HCT116 (cell line): ENCODE results near the gene PAX5. TPM values are rescaled to one million over a fixed set of nuclear protein-coding genes. Genes with fewer than 3 reads are reported as not detected.

ENCODE experiments used
- ATAC-seq: fragments of 200-7000 bp; cut with Tn5 transposase; 2 replicates; pipeline ENCODE4 v1.9.1; 2020; ENCODE audit warnings: mild to moderate bottlenecking, moderate library complexity
- BruUV-seq: library from RNA; stranded (reverse); fragments of 400-500 nt; replicated peaks from 2 replicates; lab custom pipeline; 2021; lab: Mats Ljungman, UMichigan
- CTCF ChIA-PET: fragments of 300-600 bp; sonication (Branson Sonifier 250); formaldehyde crosslinking; loops from one replicate; lab custom pipeline; 2021; ENCODE audit warnings: antibody characterized with exemption; lab: Charles Lee
- POLR2A ChIA-PET: fragments of 300-600, 350-600 bp; sonication (Branson Sonifier 250); formaldehyde crosslinking; loops from one replicate; lab custom pipeline; 2021; ENCODE audit warnings: antibody characterized with exemption; lab: Charles Lee
- RAD21 ChIA-PET, 2 experiments: fragments of 300-600 bp; sonication (Branson Sonifier 250); formaldehyde crosslinking; loops; one replicate each; lab custom pipeline; 2023; ENCODE audit warnings: low total read pairs in 2 of 2; ENCODE audit not compliant: uncharacterized antibody in 2 of 2, unreplicated experiment in 2 of 2, low non-redundant PET in 1 of 2; lab: Charles Lee
- DNase-seq: peaks from one replicate; pipeline ENCODE4 v3.0.0-alpha.2; 2010; ENCODE audit warnings: low read depth, low spot score
- H2AFZ ChIP-seq: fragments of 200-600 bp; shearing (Covaris generic), sonication (generic); 2 replicates; pipeline ENCODE4 v1.6.1; 2017; ENCODE audit warnings: low read depth, mixed run types, mixed read lengths, antibody characterized with exemption, low read length; ENCODE audit not compliant: poor library complexity, severe bottlenecking
- H3K27ac ChIP-seq: 2 replicates; pipeline ENCODE4 v1.5.1; 2012; ENCODE audit warnings: low read depth, low read length
- H3K27me3 ChIP-seq: fragments of 200-600 bp; sonication (generic); 2 replicates; pipeline ENCODE4 v1.6.1; 2016; ENCODE audit warnings: mixed run types, low read length, mixed read lengths; ENCODE audit not compliant: insufficient read depth
- H3K36me3 ChIP-seq, 2 experiments: fragments of 200-500 bp in 1 of 2; fragments of 200-600 bp in 1 of 2; sonication (Bioruptor generic) in 1 of 2; sonication (generic) in 1 of 2; 2 replicates each; pipeline versions ENCODE4 v1.5.1 to v1.6.1; 2014 to 2016; ENCODE audit warnings: low read length in 2 of 2, inconsistent platforms in 1 of 2, mixed read lengths in 1 of 2, mixed run types in 1 of 2; ENCODE audit not compliant: insufficient read depth in 2 of 2, control insufficient read depth in 1 of 2
- H3K4me1 ChIP-seq, 2 experiments: fragments of 200-600 bp in 1 of 2; sonication (generic) in 1 of 2; 2 replicates each; pipeline versions ENCODE4 v1.5.1 to v1.6.1; 2012 to 2017; ENCODE audit warnings: low read length in 2 of 2, inconsistent platforms in 1 of 2, mild to moderate bottlenecking in 1 of 2, mixed read lengths in 1 of 2, mixed run types in 1 of 2, moderate library complexity in 1 of 2; ENCODE audit not compliant: insufficient read depth in 2 of 2, control insufficient read depth in 1 of 2
- H3K4me2 ChIP-seq: fragments of 200-600 bp; sonication (generic); 2 replicates; pipeline ENCODE4 v1.6.1; 2017; ENCODE audit warnings: mixed run types, low read length, mixed read lengths
- H3K4me3 ChIP-seq, 2 experiments: fragments of 200-600 bp in 1 of 2; sonication (generic) in 1 of 2; replicated peaks in 1 of 2; 2 replicates each; pipeline ENCODE4 v1.5.1; 2011 to 2016; ENCODE audit warnings: low read length in 2 of 2, control low read depth in 1 of 2, low read depth in 1 of 2, mild to moderate bottlenecking in 1 of 2, mixed read lengths in 1 of 2, mixed run types in 1 of 2
- H3K79me2 ChIP-seq: fragments of 200-600 bp; sonication (generic); 2 replicates; pipeline ENCODE4 v1.6.1; 2017; ENCODE audit warnings: mild to moderate bottlenecking, mixed run types, low read length, moderate library complexity, mixed read lengths; ENCODE audit not compliant: insufficient read depth
- H3K9ac ChIP-seq: fragments of 200-600 bp; sonication (generic); 2 replicates; pipeline ENCODE4 v1.6.1; 2016; ENCODE audit warnings: low read length, mixed read lengths
- H3K9me2 ChIP-seq: fragments of 200-600 bp; sonication (generic), shearing (Covaris generic); 2 replicates; pipeline ENCODE4 v1.6.1; 2017; ENCODE audit warnings: mixed run types, mild to moderate bottlenecking, moderate library complexity; ENCODE audit not compliant: insufficient read depth
- H3K9me3 ChIP-seq, 2 experiments: fragments of 200-500 bp in 1 of 2; fragments of 200-600 bp in 1 of 2; sonication (Bioruptor generic) in 1 of 2; sonication (generic) in 1 of 2; 2 replicates each; pipeline ENCODE4 v1.6.1; 2014 to 2017; ENCODE audit warnings: low read length in 2 of 2, mixed read lengths in 2 of 2, inconsistent platforms in 1 of 2, low read depth in 1 of 2, mild to moderate bottlenecking in 1 of 2, mixed run types in 1 of 2, moderate library complexity in 1 of 2; ENCODE audit not compliant: control insufficient read depth in 1 of 2, insufficient read depth in 1 of 2
- H4K20me1 ChIP-seq: fragments of 200-600 bp; sonication (generic), shearing (Covaris generic); 2 replicates; pipeline ENCODE4 v1.6.1; 2017; ENCODE audit warnings: mixed run types, mild to moderate bottlenecking, moderate library complexity; ENCODE audit not compliant: insufficient read depth
- CBX3 ChIP-seq: IDR thresholded peaks from 2 replicates; pipeline ENCODE4 v1.6.1; 2012; ENCODE audit warnings: low read depth
- CTCF ChIP-seq, 3 experiments: fragments of 200-600 bp in 1 of 3; sonication (generic) in 1 of 3; IDR thresholded peaks in 2 of 3; conservative IDR thresholded peaks in 1 of 3; 2 replicates each; pipeline ENCODE4 v1.5.1; 2012 to 2017; ENCODE audit warnings: low read depth in 2 of 3, low read length in 2 of 3, antibody characterized with exemption in 1 of 3, borderline replicate concordance in 1 of 3, control low read depth in 1 of 3, mild to moderate bottlenecking in 1 of 3, mixed read lengths in 1 of 3, mixed run types in 1 of 3, moderate library complexity in 1 of 3; ENCODE audit not compliant: insufficient read depth in 1 of 3
- EGR1 ChIP-seq: IDR thresholded peaks from 2 replicates; pipeline ENCODE4 v1.6.1; 2012; ENCODE audit warnings: low read depth
- EZH2 ChIP-seq: fragments of 200-600 bp; sonication (generic); IDR thresholded peaks from 2 replicates; pipeline ENCODE4 v1.6.1; 2017; ENCODE audit warnings: antibody characterized with exemption, mixed run types
- EZH2phosphoT487 ChIP-seq: fragments of 200-600 bp; IDR thresholded peaks from 2 replicates; pipeline ENCODE4 v1.6.1; 2018; ENCODE audit warnings: antibody characterized with exemption, borderline replicate concordance
- FOSL1 ChIP-seq: IDR thresholded peaks from 2 replicates; pipeline ENCODE4 v1.6.1; 2012; ENCODE audit warnings: low read depth
- JUND ChIP-seq: IDR thresholded peaks from 2 replicates; pipeline ENCODE4 v1.6.1; 2012
- POLR2A ChIP-seq: IDR thresholded peaks from 2 replicates; pipeline ENCODE4 v1.7.0; 2011; ENCODE audit warnings: borderline replicate concordance; ENCODE audit not compliant: insufficient read depth, insufficient read length; ENCODE audit errors: extremely low read depth
- POLR2AphosphoS5 ChIP-seq: IDR thresholded peaks from 2 replicates; pipeline ENCODE4 v1.6.1; 2011; ENCODE audit warnings: mild to moderate bottlenecking, low read depth, low read length, moderate library complexity
- RAD21 ChIP-seq: IDR thresholded peaks from 2 replicates; pipeline ENCODE4 v1.6.1; 2012; ENCODE audit warnings: low read depth, mild to moderate bottlenecking
- SIN3A ChIP-seq: IDR thresholded peaks from 2 replicates; pipeline ENCODE4 v1.6.1; 2012; ENCODE audit warnings: low read depth
- SP1 ChIP-seq: IDR thresholded peaks from 2 replicates; pipeline ENCODE4 v1.6.1; 2012; ENCODE audit warnings: low read depth
- SRF ChIP-seq: IDR thresholded peaks from 2 replicates; pipeline ENCODE4 v1.6.1; 2012; ENCODE audit warnings: low read depth
- ZNF274 ChIP-seq: fragments of 200-500 bp; sonication (Bioruptor generic); IDR thresholded peaks from 2 replicates; pipeline ENCODE4 v1.6.1; 2014; ENCODE audit warnings: mild to moderate bottlenecking, low read depth, low read length, inconsistent platforms
- intact Hi-C: fragments of 100-400 bp; cut with micrococcal nuclease; formaldehyde crosslinking; loops from 2 replicates; pipeline ENCODE4 v1.10.0; 2022
- total RNA-seq: library from RNA; stranded (reverse); gene quantifications from one replicate; pipeline ENCODE4 v1.2.1, GENCODE V29; 2021; ENCODE audit not compliant: unreplicated experiment
- TF ChIP-seq, protein P1 (sequence below): IDR thresholded peaks from 2 replicates; pipeline ENCODE4 v1.6.1; 2012

PAX5 gene
- total RNA-seq, 1 experiment from 2014 or later, result 0.17 TPM

DNA sequence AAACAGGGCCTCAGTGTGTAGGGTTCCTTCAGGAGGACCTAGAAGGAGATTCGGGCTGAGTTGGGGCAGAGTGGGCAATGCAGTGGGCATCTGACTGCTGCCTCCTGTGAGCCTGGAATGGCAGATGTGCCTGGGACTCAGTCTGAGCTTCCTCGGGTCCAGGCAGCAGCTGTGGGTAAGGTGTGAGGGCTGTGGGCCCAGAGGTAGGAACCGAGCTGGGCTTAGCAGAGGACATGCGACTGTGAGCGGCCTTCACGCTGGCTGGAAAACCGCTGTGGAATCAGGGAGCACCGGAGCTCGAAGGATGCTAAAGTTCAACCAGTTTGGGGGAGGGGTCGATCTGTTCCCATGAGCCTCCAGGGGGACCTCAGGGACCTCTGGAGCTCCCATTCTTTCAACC lies 137.0 kb downstream of the PAX5 start:
- ChIA-PET POLR2A (no interaction called here), CTCF (interaction anchor here (1.1 kb wide), 1 partner anchor 24 kb away, joined by 3 read pairs; no protein-coding TSS in a partner anchor), RAD21 (interaction anchor here in 1 of 2 experiments (0.7 kb wide), 1 partner anchor 24 kb away, joined by 3 read pairs; no protein-coding TSS in a partner anchor)
- Histone ChIP-seq H3K79me2 (no peaks in the 10 kb centered on the region), H4K20me1 (no peaks in the 10 kb centered on the region), H3K27ac (no peak overlapping the region), H3K4me3 (no peak overlapping the region), H3K4me2 (no peak overlapping the region), H3K9me2 (no peaks in the 10 kb centered on the region), H3K4me1 (no peaks in the 10 kb centered on the region), H3K9ac (no peak overlapping the region), H2AFZ (no peak overlapping the region), H3K27me3 (peaks cover 85% of the 10 kb centered on the region), H3K9me3 (no peaks in the 10 kb centered on the region), H3K36me3 (no peaks in the 10 kb centered on the region)
- intact Hi-C loops, result no loop called here
- DNase-seq (no peak), ATAC-seq (no peak)
- no peak for TF ChIP-seq ZNF274
- TF ChIP-seq SIN3A, result no peak
- TF ChIP-seq, protein P1, sequence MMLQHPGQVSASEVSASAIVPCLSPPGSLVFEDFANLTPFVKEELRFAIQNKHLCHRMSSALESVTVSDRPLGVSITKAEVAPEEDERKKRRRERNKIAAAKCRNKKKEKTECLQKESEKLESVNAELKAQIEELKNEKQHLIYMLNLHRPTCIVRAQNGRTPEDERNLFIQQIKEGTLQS, result no peak
- no peak for TF ChIP-seq RAD21
- no peak for TF ChIP-seq EZH2phosphoT487
- no peak for TF ChIP-seq FOSL1
- TF ChIP-seq CBX3, result no peak
- TF ChIP-seq SP1, result no peak
- no peak for TF ChIP-seq EZH2
- no peak for TF ChIP-seq SRF
- TF ChIP-seq POLR2A, result no peak
- no peak for TF ChIP-seq JUND
- TF ChIP-seq EGR1, result no peak
- BruUV-seq, result no TSS peak

GRCh38 chr9:36896296-36896695 lies 137.8 kb downstream of the PAX5 start:
- Histone ChIP-seq H3K4me1 (no peaks in the 10 kb centered on the region), H3K4me3 (no peak overlapping the region), H3K9ac (no peak overlapping the region), H3K4me2 (no peak overlapping the region), H3K79me2 (no peaks in the 10 kb centered on the region), H3K27me3 (peaks cover 85% of the 10 kb centered on the region), H4K20me1 (no peaks in the 10 kb centered on the region), H3K36me3 (no peaks in the 10 kb centered on the region), H2AFZ (no peak overlapping the region), H3K9me2 (no peaks in the 10 kb centered on the region), H3K9me3 (no peaks in the 10 kb centered on the region), H3K27ac (no peak overlapping the region)
- RAD21 ChIA-PET, result no interaction called here
- ATAC-seq (no peak), DNase-seq (no peak)
- no peak for TF ChIP-seq CTCF (IDR thresholded peaks at IDR 0.05 in 2 of 3, conservative IDR thresholded peaks at IDR 0.05 in 1 of 3; ENCODE audit: borderline replicate concordance in 1 of 3, insufficient read depth in 1 of 3, low read depth in 2 of 3, low read length in 2 of 3)
- TF ChIP-seq POLR2AphosphoS5, result no peak
- POLR2A ChIA-PET, result no interaction called here
- intact Hi-C loops, result no loop called here
- BruUV-seq, result no TSS peak
- CTCF ChIA-PET, result interaction anchor here (1.1 kb wide), 1 partner anchor 99 kb away, joined by 3 read pairs; no protein-coding TSS in a partner anchor
